HepG2 (cell line): ENCODE results near the gene GPR143. TPM values are rescaled to one million over a fixed set of nuclear protein-coding genes. Genes with fewer than 3 reads are reported as not detected.

Experiments used
- ATAC-seq: fragments of 200-7000 bp; cut with Tn5 transposase; 3 replicates; pipeline ENCODE4 v1.9.1; 2020; ENCODE audit warnings: mild to moderate bottlenecking, moderate library complexity
- BruUV-seq: library from RNA; stranded (reverse); fragments of 400-500 nt; replicated peaks from 2 replicates; lab custom pipeline; 2021; lab: Mats Ljungman, UMichigan
- CTCF ChIA-PET: fragments of 300-600 bp; formaldehyde crosslinking; extraction: SDS; loops from one replicate; lab custom pipeline; 2021; ENCODE audit warnings: low total read pairs, inconsistent platforms, low intra/inter-chr PET ratio; lab: Yijun Ruan, JAX
- POLR2A ChIA-PET: fragments of 350-600 bp; sonication (Branson Sonifier 250); formaldehyde crosslinking; loops from one replicate; lab custom pipeline; 2020; ENCODE audit warnings: antibody characterized with exemption, inconsistent platforms; lab: Yijun Ruan, JAX
- DNase-seq: peaks from one replicate; pipeline ENCODE4 v3.0.0-alpha.2; 2015; ENCODE audit warnings: low spot score
- FAIRE-seq: peaks from 3 replicates; lab custom pipeline; 2011; peaks lifted over from hg19 to GRCh38; lab: Jason Lieb, UNC
- H2AFZ ChIP-seq: one replicate; pipeline ENCODE4 v1.6.1; 2011; ENCODE audit warnings: low read length, inconsistent platforms
- H3K27ac ChIP-seq: fragments of 300-600 bp; 3 replicates; pipeline ENCODE4 v1.8.0; 2011; ENCODE audit warnings: mixed run types, mild to moderate bottlenecking, mixed read lengths, low read length, inconsistent platforms; ENCODE audit not compliant: insufficient read depth; ENCODE audit errors: extremely low read length
- H3K27me3 ChIP-seq, 2 experiments: fragments of 200-600 bp in 1 of 2; 2 replicates in 1 of 2; 3 replicates in 1 of 2; pipeline versions ENCODE4 v1.6.0 to v1.8.0; 2011; ENCODE audit warnings: low read length in 2 of 2, mild to moderate bottlenecking in 2 of 2, moderate library complexity in 2 of 2, inconsistent platforms in 1 of 2; ENCODE audit not compliant: insufficient read depth in 2 of 2, control insufficient read depth in 1 of 2
- H3K36me3 ChIP-seq, 2 experiments: fragments of 200-600 bp in 1 of 2; replicated peaks in 1 of 2; 2 replicates in 1 of 2; 3 replicates in 1 of 2; pipeline versions ENCODE4 v1.5.1 to v1.8.0; 2011; ENCODE audit warnings: low read length in 2 of 2, inconsistent platforms in 1 of 2; ENCODE audit not compliant: insufficient read depth in 2 of 2, control insufficient read depth in 1 of 2
- H3K4me1 ChIP-seq: 2 replicates; pipeline ENCODE4 v1.5.1; 2012; ENCODE audit warnings: low read length, inconsistent platforms; ENCODE audit not compliant: insufficient read depth
- H3K4me2 ChIP-seq: 2 replicates; pipeline ENCODE4 v1.6.0; 2011; ENCODE audit warnings: low read depth, low read length, inconsistent platforms
- H3K4me3 ChIP-seq, 3 experiments: fragments of 200-600 bp in 1 of 3; sonication (generic), shearing (Covaris generic) in 1 of 3; replicated peaks in 1 of 3; 2 replicates each; pipeline ENCODE4 v1.5.1; 2011 to 2016; ENCODE audit warnings: low read length in 3 of 3, inconsistent platforms in 2 of 3, low read depth in 2 of 3, mild to moderate bottlenecking in 2 of 3, control low read depth in 1 of 3, mixed read lengths in 1 of 3; ENCODE audit not compliant: insufficient read depth in 1 of 3
- H3K79me2 ChIP-seq: one replicate; pipeline ENCODE4 v1.6.1; 2011; ENCODE audit warnings: low read length, inconsistent platforms; ENCODE audit not compliant: insufficient read depth
- H3K9ac ChIP-seq: 2 replicates; pipeline ENCODE4 v1.6.0; 2011; ENCODE audit warnings: mild to moderate bottlenecking, low read depth, low read length, inconsistent platforms; ENCODE audit not compliant: insufficient read depth
- H3K9me3 ChIP-seq: 2 replicates; pipeline ENCODE4 v1.5.1; 2012; ENCODE audit warnings: mild to moderate bottlenecking, low read length
- H4K20me1 ChIP-seq: 2 replicates; pipeline ENCODE4 v1.6.0; 2011; ENCODE audit warnings: inconsistent platforms, mild to moderate bottlenecking, low read length, moderate library complexity; ENCODE audit not compliant: insufficient read depth
- ARNT ChIP-seq: fragments of 450-650 bp; IDR thresholded peaks from 2 replicates; pipeline ENCODE4 v1.6.1; 2017
- CREB3 ChIP-seq: sonication (generic); formaldehyde crosslinking; IDR thresholded peaks from 2 replicates; pipeline ENCODE4 v1.5.0; 2020; ENCODE audit warnings: missing genetic modification reagents
- NR2F6 ChIP-seq, 2 experiments: IDR thresholded peaks; 2 replicates each; pipeline ENCODE4 v1.6.1; 2016; ENCODE audit warnings: antibody characterized with exemption in 1 of 2, mild to moderate bottlenecking in 1 of 2
- PITX1 ChIP-seq: sonication (generic); formaldehyde crosslinking; IDR thresholded peaks from 2 replicates; pipeline ENCODE4 v1.5.1; 2020; ENCODE audit warnings: mild to moderate bottlenecking, missing genetic modification reagents
- POGZ ChIP-seq: sonication (generic); formaldehyde crosslinking; IDR thresholded peaks from 2 replicates; pipeline ENCODE4 v1.4.0; 2020; ENCODE audit warnings: mild to moderate bottlenecking, missing genetic modification reagents
- PREB ChIP-seq: sonication (generic); formaldehyde crosslinking; IDR thresholded peaks from 2 replicates; pipeline ENCODE4 v1.4.0; 2020; ENCODE audit warnings: missing genetic modification reagents
- TERF1 ChIP-seq: sonication (generic); formaldehyde crosslinking; IDR thresholded peaks from 2 replicates; pipeline ENCODE4 v1.8.0; 2022; ENCODE audit warnings: mild to moderate bottlenecking, missing genetic modification reagents, moderate library complexity
- ZNF484 ChIP-seq: sonication (generic); formaldehyde crosslinking; IDR thresholded peaks from 2 replicates; pipeline ENCODE4 v1.5.1; 2020; ENCODE audit warnings: mild to moderate bottlenecking, low read depth, missing genetic modification reagents, borderline replicate concordance
- ZNF550 ChIP-seq: sonication (generic); formaldehyde crosslinking; IDR thresholded peaks from 2 replicates; pipeline ENCODE4 v1.4.0; 2020; ENCODE audit warnings: mild to moderate bottlenecking, missing genetic modification reagents, borderline replicate concordance
- ZNF589 ChIP-seq: sonication (generic); formaldehyde crosslinking; conservative IDR thresholded peaks from 2 replicates; pipeline ENCODE4 v1.8.0; 2022; ENCODE audit warnings: mild to moderate bottlenecking, moderate library complexity, missing genetic modification reagents
- ZNF615 ChIP-seq: sonication (generic); formaldehyde crosslinking; IDR thresholded peaks from 2 replicates; pipeline ENCODE4 v1.5.0; 2020; ENCODE audit warnings: mild to moderate bottlenecking, missing genetic modification reagents, borderline replicate concordance
- ZNF639 ChIP-seq: conservative IDR thresholded peaks from 2 replicates; pipeline ENCODE4 v1.6.1; 2018; ENCODE audit warnings: missing genetic modification reagents
- WGBS: methylation state at CpG from one replicate; pipeline ENCODE4 v1.1.6; 2017; ENCODE audit warnings: low lambda C conversion rate; 5-methylcytosine and 5-hydroxymethylcytosine counted together
- in situ Hi-C: cut with HindIII; loops from 2 replicates; pipeline ENCODE4 v1.10.0; 2017; ENCODE audit warnings: low pct_unique_long_range_greater_than_20kb; ENCODE audit not compliant: extremely low pct_ligation_motif_present
- intact Hi-C: fragments of 100-400 bp; cut with micrococcal nuclease; formaldehyde crosslinking; loops from one replicate; pipeline ENCODE4 v1.10.0; 2022; ENCODE audit not compliant: unreplicated experiment
- polyA plus RNA-seq, 8 experiments: library from polyadenylated mRNA; depleted of rRNA in 3 of 8; stranded (reverse) in 7 of 8; unstranded in 1 of 8; fragments of >200 nt; fragmentation: Illumina TruSeq in 4 of 8; extraction: Trizol in 4 of 8; gene quantifications; 2 replicates each; pipeline versions ENCODE4 v1.2.1 to v1.2.3, GENCODE V29; 2011 to 2016; ENCODE audit warnings: low read depth in 4 of 8, missing spikeins in 1 of 8, mixed read lengths in 1 of 8; ENCODE audit not compliant: insufficient read depth in 1 of 8
- total RNA-seq, 5 experiments: library from RNA; depleted of rRNA; stranded (reverse); fragments of >200 nt; fragmentation: Illumina TruSeq; extraction: Trizol; gene quantifications; 2 replicates each; pipeline ENCODE4 v1.2.3, GENCODE V29; 2016; ENCODE audit warnings: low read depth in 1 of 5

Gene GPR143
- total and polyA plus RNA-seq, 2 of the 13 experiments (the other 11 are each of a cell fraction or from before 2014, with no cell fraction given) = 0.30 to 0.89 TPM

- CTCF ChIA-PET = no interaction called here
- TF ChIP-seq ZNF550 (CRISPR knock-in tag) = no peak
- TF ChIP-seq ZNF615 (CRISPR knock-in tag) = no peak
- no peak for TF ChIP-seq ZNF484 (CRISPR knock-in tag)
- no peak for TF ChIP-seq ARNT
- H3K4me1 ChIP-seq = peaks cover 12% of the 10 kb centered on the region
- intact Hi-C loops (no loop called here), in situ Hi-C loops (no loop called here)
- no peak overlapping the region for H3K27ac ChIP-seq
- no peaks in the 10 kb centered on the region for H3K79me2 ChIP-seq
- no peaks in the 10 kb centered on the region for H4K20me1 ChIP-seq
- H3K4me3 ChIP-seq = no peak overlapping the region
- DNase-seq (no peak), ATAC-seq (no peak), FAIRE-seq (no peak)
- H3K36me3 ChIP-seq = no peaks in the 10 kb centered on the region
- no TSS peak for BruUV-seq
- H3K4me2 ChIP-seq = no peak overlapping the region
- H3K9me3 ChIP-seq = peaks cover 5% of the 10 kb centered on the region; the same call in 1 of the 2 replicates
- no peak overlapping the region for H3K9ac ChIP-seq
- no peak overlapping the region for H2AFZ ChIP-seq
- H3K27me3 ChIP-seq = no peaks in the 10 kb centered on the region
- POLR2A ChIA-PET = no interaction called here
- WGBS = 100% methylated on average over 4 of the region's 4 CpGs
Observed at GRCh38 chrX:9802737-9803136, 37.1 kb upstream of the GPR143 start.

- peaks cover 5% of the 10 kb centered on the region; the same call in 1 of the 2 replicates for H3K9me3 ChIP-seq
- BruUV-seq = no TSS peak
- no peaks in the 10 kb centered on the region for H4K20me1 ChIP-seq
- H2AFZ ChIP-seq = no peak overlapping the region
- H3K4me3 ChIP-seq = no peak overlapping the region
- no peaks in the 10 kb centered on the region for H3K79me2 ChIP-seq
- in situ Hi-C loops = no loop called here
- H3K36me3 ChIP-seq = no peaks in the 10 kb centered on the region
- DNase-seq (no peak), ATAC-seq (peak; percentile 74), FAIRE-seq (peak; percentile 74)
- 70% methylated on average over 11 of the region's 11 CpGs for WGBS
- CTCF ChIA-PET = no interaction called here
- no peak overlapping the region for H3K27ac ChIP-seq
- no peak overlapping the region for H3K9ac ChIP-seq
- H3K4me1 ChIP-seq = 0 out of 2 replicates have a peak, but pooled peaks cover 8% of the 10 kb centered on the region
- H3K27me3 ChIP-seq = no peaks in the 10 kb centered on the region
- peak overlapping the region; percentile 18; the same call in 1 of the 2 replicates for H3K4me2 ChIP-seq
- POLR2A ChIA-PET = interaction anchor here (1.0 kb wide), 1 partner anchor 12 kb away, joined by 3 read pairs; the partner anchor contains the start of gene SHROOM2
- intact Hi-C loops = no loop called here
- TF ChIP-seq PREB (CRISPR knock-in tag) (no peak), POGZ (CRISPR knock-in tag) (no peak), CREB3 (CRISPR knock-in tag) (no peak), ZNF589 (CRISPR knock-in tag) (no peak), PITX1 (CRISPR knock-in tag) (no peak), ZNF639 (no peak), NR2F6 (IDR thresholded peaks at IDR 0.05) (no peak), NR2F6 (CRISPR knock-in tag; IDR thresholded peaks at IDR 0.05) (no peak), TERF1 (CRISPR knock-in tag) (no peak)
Observed at GRCh38 chrX:9797384-9798360, 32.0 kb upstream of the GPR143 start.
